ENCODE data around the gene CAPN3. TPM values are rescaled to one million over a fixed set of nuclear protein-coding genes. Genes with fewer than 3 reads are reported as not detected.
A peak's percentile ranks its signal among the peaks of the same experiment; 100 is the strongest.

CAPN3 gene
- total and polyA plus RNA-seq, 9 donors, result 186 to 453 (median 358) TPM

GRCh38 chr15:42445551-42445950, 86.2 kb downstream of the CAPN3 start:
- no peak for DNase-seq
- Histone ChIP-seq H3K4me1 (ENCODE audit: control insufficient read depth, insufficient read depth, low read length) (peaks cover 6% of the 10 kb centered on the region), H3K27ac (ENCODE audit: low read length) (no peak overlapping the region), H3K4me3 (ENCODE audit: low read length) (no peak overlapping the region), H3K36me3 (ENCODE audit: control insufficient read depth, insufficient read depth, low read length) (peaks cover 75% of the 10 kb centered on the region), H3K27me3 (ENCODE audit: control insufficient read depth, insufficient read depth, low read length) (no peaks in the 10 kb centered on the region), H3K9me3 (replicated peaks; ENCODE audit: control insufficient read depth, low read depth, low read length) (no peaks in the 10 kb centered on the region)

- H3K27ac ChIP-seq (ENCODE audit: low read length), result no peak overlapping the region
- no peak overlapping the region for H3K4me3 ChIP-seq (ENCODE audit: low read length)
- WGBS (ENCODE audit: insufficient coverage), result no CpG with 5 or more reads among the region's 2 CpGs
- H3K36me3 ChIP-seq (ENCODE audit: control insufficient read depth, insufficient read depth, low read length), result peaks cover 80% of the 10 kb centered on the region
- peaks cover 9% of the 10 kb centered on the region for H3K4me1 ChIP-seq (ENCODE audit: control insufficient read depth, insufficient read depth, low read length)
- H3K9me3 ChIP-seq (replicated peaks; ENCODE audit: control insufficient read depth, low read depth, low read length), result no peaks in the 10 kb centered on the region
- no peaks in the 10 kb centered on the region for H3K27me3 ChIP-seq (ENCODE audit: control insufficient read depth, insufficient read depth, low read length)
- DNase-seq, result no peak
These were observed 88.3 kb downstream of the CAPN3 start for GRCh38 chr15:42447599-42447998.

- peaks cover 9% of the 10 kb centered on the region for H3K4me1 ChIP-seq (ENCODE audit: control insufficient read depth, insufficient read depth, low read length)
- H3K4me3 ChIP-seq (ENCODE audit: low read length), result no peak overlapping the region
- H3K27ac ChIP-seq (ENCODE audit: low read length), result peak overlapping the region; percentile 51
- no peak for DNase-seq
- 97% methylated on average over 4 of the region's 6 CpGs for WGBS (ENCODE audit: insufficient coverage)
- peaks cover 77% of the 10 kb centered on the region for H3K36me3 ChIP-seq (ENCODE audit: control insufficient read depth, insufficient read depth, low read length)
- H3K27me3 ChIP-seq (ENCODE audit: control insufficient read depth, insufficient read depth, low read length), result no peaks in the 10 kb centered on the region
- no peaks in the 10 kb centered on the region for H3K9me3 ChIP-seq (replicated peaks; ENCODE audit: control insufficient read depth, low read depth, low read length)
These were observed 89.0 kb downstream of the CAPN3 start for GRCh38 chr15:42448281-42448680.

GRCh38 chr15:42449770-42450424, 90.6 kb downstream of the CAPN3 start:
- Histone ChIP-seq H3K27me3 (ENCODE audit: control insufficient read depth, insufficient read depth, low read length) (no peaks in the 10 kb centered on the region), H3K27ac (ENCODE audit: low read length) (peak overlapping the region; percentile 29), H3K9me3 (replicated peaks; ENCODE audit: control insufficient read depth, low read depth, low read length) (no peaks in the 10 kb centered on the region), H3K4me3 (ENCODE audit: low read length) (peak overlapping the region; percentile 34), H3K36me3 (ENCODE audit: control insufficient read depth, insufficient read depth, low read length) (peaks cover 66% of the 10 kb centered on the region), H3K4me1 (ENCODE audit: control insufficient read depth, insufficient read depth, low read length) (peaks cover 9% of the 10 kb centered on the region)
- DNase-seq, result no peak
- 94% methylated on average over 8 of the region's 13 CpGs for WGBS (ENCODE audit: insufficient coverage)

GRCh38 chr15:42450425-42450790, 91.1 kb downstream of the CAPN3 start:
- Histone ChIP-seq H3K9me3 (replicated peaks; ENCODE audit: control insufficient read depth, low read depth, low read length) (no peaks in the 10 kb centered on the region), H3K4me1 (ENCODE audit: control insufficient read depth, insufficient read depth, low read length) (peaks cover 9% of the 10 kb centered on the region), H3K27ac (ENCODE audit: low read length) (peak overlapping the region; percentile 78), H3K4me3 (ENCODE audit: low read length) (no peak overlapping the region), H3K36me3 (ENCODE audit: control insufficient read depth, insufficient read depth, low read length) (peaks cover 61% of the 10 kb centered on the region), H3K27me3 (ENCODE audit: control insufficient read depth, insufficient read depth, low read length) (no peaks in the 10 kb centered on the region)
- WGBS (ENCODE audit: insufficient coverage), result 96% methylated on average over 2 of the region's 4 CpGs
- no peak for DNase-seq

- no CpG with 5 or more reads among the region's 3 CpGs for WGBS (ENCODE audit: insufficient coverage)
- Histone ChIP-seq H3K27ac (ENCODE audit: low read length) (no peak overlapping the region), H3K9me3 (replicated peaks; ENCODE audit: control insufficient read depth, low read depth, low read length) (no peaks in the 10 kb centered on the region), H3K4me1 (ENCODE audit: control insufficient read depth, insufficient read depth, low read length) (peaks cover 11% of the 10 kb centered on the region), H3K36me3 (ENCODE audit: control insufficient read depth, insufficient read depth, low read length) (peaks cover 31% of the 10 kb centered on the region), H3K4me3 (ENCODE audit: low read length) (no peak overlapping the region), H3K27me3 (ENCODE audit: control insufficient read depth, insufficient read depth, low read length) (no peaks in the 10 kb centered on the region)
- no peak for DNase-seq
These were observed 94.5 kb downstream of the CAPN3 start for GRCh38 chr15:42453826-42454225.

GRCh38 chr15:42456531-42456930, 97.2 kb downstream of the CAPN3 start:
- DNase-seq, result no peak
- H3K4me1 ChIP-seq (ENCODE audit: control insufficient read depth, insufficient read depth, low read length), result peaks cover 7% of the 10 kb centered on the region
- H3K27me3 ChIP-seq (ENCODE audit: control insufficient read depth, insufficient read depth, low read length), result no peaks in the 10 kb centered on the region
- peaks cover 11% of the 10 kb centered on the region for H3K36me3 ChIP-seq (ENCODE audit: control insufficient read depth, insufficient read depth, low read length)
- peak overlapping the region; percentile 58 for H3K4me3 ChIP-seq (ENCODE audit: low read length)
- no peaks in the 10 kb centered on the region for H3K9me3 ChIP-seq (replicated peaks; ENCODE audit: control insufficient read depth, low read depth, low read length)
- H3K27ac ChIP-seq (ENCODE audit: low read length), result peak overlapping the region; percentile 99

GRCh38 chr15:42456971-42457370, 97.7 kb downstream of the CAPN3 start:
- H3K36me3 ChIP-seq (ENCODE audit: control insufficient read depth, insufficient read depth, low read length), result peaks cover 7% of the 10 kb centered on the region
- no CpG with 5 or more reads among the region's 3 CpGs for WGBS (ENCODE audit: insufficient coverage)
- H3K4me3 ChIP-seq (ENCODE audit: low read length), result peak overlapping the region; percentile 58
- H3K27ac ChIP-seq (ENCODE audit: low read length), result peak overlapping the region; percentile 99
- H3K4me1 ChIP-seq (ENCODE audit: control insufficient read depth, insufficient read depth, low read length), result peaks cover 5% of the 10 kb centered on the region
- H3K9me3 ChIP-seq (replicated peaks; ENCODE audit: control insufficient read depth, low read depth, low read length), result no peaks in the 10 kb centered on the region
- peak; percentile 63 for DNase-seq
- no peaks in the 10 kb centered on the region for H3K27me3 ChIP-seq (ENCODE audit: control insufficient read depth, insufficient read depth, low read length)

GRCh38 chr15:42457445-42458442, 98.4 kb downstream of the CAPN3 start:
- Histone ChIP-seq H3K27ac (ENCODE audit: low read length) (peak overlapping the region; percentile 99), H3K4me3 (ENCODE audit: low read length) (peak overlapping the region; percentile 58), H3K9me3 (replicated peaks; ENCODE audit: control insufficient read depth, low read depth, low read length) (no peaks in the 10 kb centered on the region), H3K4me1 (ENCODE audit: control insufficient read depth, insufficient read depth, low read length) (peaks cover 5% of the 10 kb centered on the region), H3K27me3 (ENCODE audit: control insufficient read depth, insufficient read depth, low read length) (no peaks in the 10 kb centered on the region), H3K36me3 (ENCODE audit: control insufficient read depth, insufficient read depth, low read length) (peaks cover 4% of the 10 kb centered on the region)
- WGBS (ENCODE audit: insufficient coverage), result 9% methylated on average over 7 of the region's 8 CpGs
- DNase-seq, result peak; percentile 99

- Histone ChIP-seq H3K27ac (ENCODE audit: low read length) (peak overlapping the region; percentile 48), H3K27me3 (ENCODE audit: control insufficient read depth, insufficient read depth, low read length) (no peaks in the 10 kb centered on the region), H3K9me3 (replicated peaks; ENCODE audit: control insufficient read depth, low read depth, low read length) (no peaks in the 10 kb centered on the region), H3K4me1 (ENCODE audit: control insufficient read depth, insufficient read depth, low read length) (peaks cover 5% of the 10 kb centered on the region), H3K4me3 (ENCODE audit: low read length) (no peak overlapping the region), H3K36me3 (ENCODE audit: control insufficient read depth, insufficient read depth, low read length) (peaks cover 6% of the 10 kb centered on the region)
- WGBS (ENCODE audit: insufficient coverage), result no CpG with 5 or more reads among the region's 3 CpGs
- peak; percentile 37 for DNase-seq
These were observed 102.0 kb downstream of the CAPN3 start for GRCh38 chr15:42461261-42461660.

Measured in muscle of leg (tissue), 11 donors.